Upper lobe of left lung (tissue), 4 donors: Measurements from ENCODE around the gene CEP152.

Experiments
- POLR2A ChIP-seq, 4 donors: fragments of 450-650 bp; IDR thresholded peaks; one replicate each; pipeline ENCODE4 v1.5.1; 2016 to 2017; ENCODE audit warnings: antibody characterized with exemption in 4 of 4, mild to moderate bottlenecking in 2 of 4
- TF ChIP-seq, protein P1 (sequence below), 6 experiments: fragments of 450-650 bp in 4 of 6; fragments of 200-600 bp in 2 of 6; sonication (generic) in 2 of 6; IDR thresholded peaks; one replicate each; pipeline ENCODE4 v1.5.1; 2016 to 2019; ENCODE audit warnings: antibody characterized with exemption in 6 of 6

DNA sequence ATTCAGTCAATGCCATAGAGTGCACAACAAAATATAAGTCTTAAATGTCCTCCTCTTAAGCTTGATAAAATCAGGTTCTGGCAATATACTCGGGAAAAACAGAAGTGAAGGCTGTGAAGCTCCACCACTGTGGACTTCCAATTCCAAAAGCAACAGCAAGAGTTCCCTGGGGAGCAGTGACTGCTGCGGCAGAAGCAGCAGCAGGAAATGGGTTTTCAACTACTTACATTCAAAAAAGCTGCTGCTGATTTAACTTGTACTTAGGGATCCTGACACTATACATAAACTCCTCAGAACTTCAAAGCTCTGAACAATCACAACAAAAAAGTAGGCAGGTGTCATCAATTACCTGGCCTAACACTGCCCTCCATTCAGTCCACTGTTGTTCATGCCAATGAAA, 4.7 kb downstream of the CEP152 start:
- TF ChIP-seq, protein P1, sequence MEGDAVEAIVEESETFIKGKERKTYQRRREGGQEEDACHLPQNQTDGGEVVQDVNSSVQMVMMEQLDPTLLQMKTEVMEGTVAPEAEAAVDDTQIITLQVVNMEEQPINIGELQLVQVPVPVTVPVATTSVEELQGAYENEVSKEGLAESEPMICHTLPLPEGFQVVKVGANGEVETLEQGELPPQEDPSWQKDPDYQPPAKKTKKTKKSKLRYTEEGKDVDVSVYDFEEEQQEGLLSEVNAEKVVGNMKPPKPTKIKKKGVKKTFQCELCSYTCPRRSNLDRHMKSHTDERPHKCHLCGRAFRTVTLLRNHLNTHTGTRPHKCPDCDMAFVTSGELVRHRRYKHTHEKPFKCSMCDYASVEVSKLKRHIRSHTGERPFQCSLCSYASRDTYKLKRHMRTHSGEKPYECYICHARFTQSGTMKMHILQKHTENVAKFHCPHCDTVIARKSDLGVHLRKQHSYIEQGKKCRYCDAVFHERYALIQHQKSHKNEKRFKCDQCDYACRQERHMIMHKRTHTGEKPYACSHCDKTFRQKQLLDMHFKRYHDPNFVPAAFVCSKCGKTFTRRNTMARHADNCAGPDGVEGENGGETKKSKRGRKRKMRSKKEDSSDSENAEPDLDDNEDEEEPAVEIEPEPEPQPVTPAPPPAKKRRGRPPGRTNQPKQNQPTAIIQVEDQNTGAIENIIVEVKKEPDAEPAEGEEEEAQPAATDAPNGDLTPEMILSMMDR (IDR thresholded peaks at IDR 0.05) = no peak
- no peak for TF ChIP-seq POLR2A (IDR thresholded peaks at IDR 0.05)
